ENCODE measurements around the gene CRTC1. TPM values are rescaled to one million over a fixed set of nuclear protein-coding genes. Genes with fewer than 3 reads are reported as not detected.
"Not testable (repeated sequence)": the region's sequence is repeated elsewhere in the genome, so short reads cannot be mapped to it uniquely, and the experiment has no call there.

Gene CRTC1
- polyA plus RNA-seq, 1 donor from 2014 or later = 1.7 TPM

GRCh38 chr19:18670312-18670711 is 13.2 kb upstream of the CRTC1 start:
- no peak overlapping the region for H3K27ac Mint-ChIP-seq
- peaks cover 7% of the 10 kb centered on the region for H3K36me3 Mint-ChIP-seq
- peaks cover 0 to 3% (median 3%) of the 10 kb centered on the region in 3 donors for H3K4me1 Mint-ChIP-seq
- H3K4me3 Mint-ChIP-seq = no peak overlapping the region
- no peaks in the 10 kb centered on the region for H3K9me3 Mint-ChIP-seq
- H3K27me3 Mint-ChIP-seq = no peaks in the 10 kb centered on the region

GRCh38 chr19:18671303-18672043 is 12.0 kb upstream of the CRTC1 start:
- Mint-ChIP-seq H3K4me1 (peaks cover 0 to 3% (median 3%) of the 10 kb centered on the region in 3 donors), H3K4me3 (no peak overlapping the region), H3K27ac (no peak overlapping the region), H3K36me3 (peaks cover 7% of the 10 kb centered on the region), H3K27me3 (no peaks in the 10 kb centered on the region), H3K9me3 (no peaks in the 10 kb centered on the region)

GRCh38 chr19:18672044-18672451 is 11.4 kb upstream of the CRTC1 start:
- H3K9me3 Mint-ChIP-seq = no peaks in the 10 kb centered on the region
- no peak overlapping the region for H3K27ac Mint-ChIP-seq
- no peak overlapping the region for H3K4me3 Mint-ChIP-seq
- H3K27me3 Mint-ChIP-seq = peaks cover 1% of the 10 kb centered on the region
- H3K36me3 Mint-ChIP-seq = peaks cover 7% of the 10 kb centered on the region
- peaks cover 0 to 3% (median 3%) of the 10 kb centered on the region in 3 donors for H3K4me1 Mint-ChIP-seq

DNA sequence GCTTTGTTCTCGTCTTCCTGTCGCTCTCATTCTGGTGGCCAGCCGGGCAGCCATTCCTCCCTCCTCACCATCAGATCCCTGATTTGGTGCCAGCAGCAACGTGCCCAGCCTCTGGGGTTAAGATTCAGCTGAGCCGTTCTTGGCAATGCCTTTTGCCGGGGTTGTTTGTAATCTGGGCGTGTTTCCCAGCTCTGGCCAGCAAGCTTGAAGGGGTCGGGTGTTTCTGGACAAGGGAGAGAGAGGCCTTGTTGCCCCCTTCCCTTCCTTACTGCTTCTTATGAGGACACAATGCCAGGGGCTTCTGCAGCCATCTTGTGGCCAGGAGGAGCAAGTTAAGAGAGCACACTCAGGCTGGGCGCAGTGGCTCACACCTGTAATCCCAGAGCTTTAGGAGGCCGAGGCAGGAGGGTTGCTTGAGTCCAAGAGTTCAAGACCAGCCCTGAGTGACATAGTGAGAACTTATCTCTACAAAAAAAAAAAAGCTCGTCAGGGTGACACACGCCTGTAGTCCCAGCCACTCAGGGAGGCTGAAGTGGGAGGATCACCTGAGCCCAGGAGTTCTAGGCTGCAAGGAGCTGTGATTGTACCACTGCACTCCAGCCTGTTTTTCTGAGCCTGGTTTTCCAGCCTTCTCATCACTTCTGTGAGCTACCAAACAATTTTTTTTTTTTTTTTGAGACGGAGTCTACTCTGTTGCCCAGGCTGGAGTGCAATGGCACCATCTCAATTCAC is 10.7 kb upstream of the CRTC1 start:
- H3K36me3 Mint-ChIP-seq = peaks cover 7% of the 10 kb centered on the region
- H3K9me3 Mint-ChIP-seq = no peaks in the 10 kb centered on the region
- peaks cover 5% of the 10 kb centered on the region for H3K27me3 Mint-ChIP-seq
- no peak overlapping the region for H3K27ac Mint-ChIP-seq
- H3K4me3 Mint-ChIP-seq = no peak overlapping the region
- H3K4me1 Mint-ChIP-seq = peaks cover 0 to 3% (median 1%) of the 10 kb centered on the region in 3 donors

DNA sequence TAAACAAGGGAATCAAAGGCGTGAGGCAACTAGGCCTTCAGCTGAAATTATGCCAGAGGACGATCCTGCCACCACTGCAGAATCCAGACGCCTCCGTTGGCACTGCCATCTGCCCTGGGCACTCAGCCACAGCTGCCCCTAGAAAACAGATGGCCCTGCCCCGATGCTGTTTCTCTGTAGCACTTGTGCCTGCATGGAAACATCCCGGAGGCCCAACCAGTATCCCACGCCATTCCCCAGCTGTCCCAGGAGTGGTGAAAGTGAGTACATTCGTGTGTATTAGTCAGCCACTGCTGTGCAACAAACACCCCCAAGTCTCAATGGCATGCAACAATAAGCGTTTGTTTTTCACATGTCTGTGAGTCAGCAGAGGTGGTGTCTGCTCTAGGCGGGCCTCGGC is 8.9 kb upstream of the CRTC1 start:
- peaks cover 5% of the 10 kb centered on the region for H3K27me3 Mint-ChIP-seq
- no peaks in the 10 kb centered on the region for H3K9me3 Mint-ChIP-seq
- peaks cover 6% of the 10 kb centered on the region for H3K36me3 Mint-ChIP-seq
- no peak overlapping the region for H3K4me3 Mint-ChIP-seq
- peaks cover 0 to 3% (median 1%) of the 10 kb centered on the region in 3 donors for H3K4me1 Mint-ChIP-seq
- H3K27ac Mint-ChIP-seq = no peak overlapping the region

DNA sequence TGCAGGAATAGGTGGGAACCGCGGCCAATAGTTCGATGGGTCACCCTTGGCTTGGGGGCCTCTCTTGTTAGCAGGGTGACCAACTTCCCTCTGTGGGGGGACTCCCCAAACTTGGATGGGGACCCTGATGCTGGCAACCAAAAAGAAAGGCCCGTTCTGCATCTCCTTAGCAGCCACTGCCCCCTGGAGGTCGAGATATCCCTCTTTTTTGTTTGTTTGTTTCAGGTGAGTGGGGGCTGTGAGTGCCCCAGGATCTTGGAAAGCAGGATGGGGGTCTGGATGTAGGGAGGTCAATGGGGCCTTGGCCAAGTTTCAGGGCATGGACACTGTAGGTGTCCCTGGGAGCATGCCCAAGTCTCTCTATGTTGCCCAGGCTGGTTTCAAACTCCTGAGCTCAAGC is 7.7 kb upstream of the CRTC1 start:
- peak overlapping the region in 1 of 4 donors; percentile 17 for H3K4me3 Mint-ChIP-seq
- no peaks in the 10 kb centered on the region for H3K9me3 Mint-ChIP-seq
- peaks cover 5% of the 10 kb centered on the region for H3K27me3 Mint-ChIP-seq
- H3K36me3 Mint-ChIP-seq = no peaks in the 10 kb centered on the region
- no peak overlapping the region for H3K27ac Mint-ChIP-seq
- peaks cover 0 to 2% (median 0%) of the 10 kb centered on the region in 3 donors for H3K4me1 Mint-ChIP-seq

- H3K36me3 Mint-ChIP-seq = no peaks in the 10 kb centered on the region
- H3K27me3 Mint-ChIP-seq = peaks cover 5% of the 10 kb centered on the region
- H3K27ac Mint-ChIP-seq = peak overlapping the region in 1 of 3 donors; percentile 40
- H3K4me3 Mint-ChIP-seq = peak overlapping the region in 1 of 4 donors; percentile 48
- no peaks in the 10 kb centered on the region for H3K9me3 Mint-ChIP-seq
- H3K4me1 Mint-ChIP-seq = peaks cover 0 to 2% (median 0%) of the 10 kb centered on the region in 3 donors
These were observed 6.8 kb upstream of the CRTC1 start for GRCh38 chr19:18676692-18677091.

- Mint-ChIP-seq H3K27ac (peak overlapping the region in 1 of 3 donors; percentile 40), H3K9me3 (no peaks in the 10 kb centered on the region), H3K4me1 (peaks cover 0 to 2% (median 0%) of the 10 kb centered on the region in 3 donors), H3K4me3 (peak overlapping the region in 1 of 4 donors; percentile 48), H3K27me3 (peaks cover 5% of the 10 kb centered on the region), H3K36me3 (no peaks in the 10 kb centered on the region)
These were observed 6.3 kb upstream of the CRTC1 start for GRCh38 chr19:18677156-18677555.

DNA sequence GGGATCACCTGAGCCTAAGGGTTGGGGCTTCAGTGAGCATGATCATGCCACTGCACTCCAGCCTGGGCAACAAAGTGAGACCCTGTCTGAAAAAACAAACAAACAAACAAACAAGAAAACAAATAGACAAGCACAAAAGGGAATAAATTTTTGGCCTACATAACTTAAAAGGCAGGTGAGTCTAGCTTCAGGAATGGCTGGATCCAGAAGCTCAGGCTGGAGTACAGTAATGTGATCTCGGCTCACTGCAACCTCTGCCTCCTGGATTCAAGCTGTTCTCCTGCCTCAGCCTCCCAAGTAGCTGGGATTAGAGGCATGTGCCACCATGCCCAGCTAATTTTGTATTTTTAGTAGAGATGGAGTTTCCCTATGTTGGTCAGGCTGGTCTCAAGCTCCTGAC is 3.3 kb upstream of the CRTC1 start:
- H3K4me3 Mint-ChIP-seq, H3K36me3 Mint-ChIP-seq, H3K27me3 Mint-ChIP-seq, H3K4me1 Mint-ChIP-seq, H3K9me3 Mint-ChIP-seq: not testable (repeated sequence)
- H3K27ac Mint-ChIP-seq = peak overlapping the region in 2 of 3 donors; percentile 31 to 42

DNA sequence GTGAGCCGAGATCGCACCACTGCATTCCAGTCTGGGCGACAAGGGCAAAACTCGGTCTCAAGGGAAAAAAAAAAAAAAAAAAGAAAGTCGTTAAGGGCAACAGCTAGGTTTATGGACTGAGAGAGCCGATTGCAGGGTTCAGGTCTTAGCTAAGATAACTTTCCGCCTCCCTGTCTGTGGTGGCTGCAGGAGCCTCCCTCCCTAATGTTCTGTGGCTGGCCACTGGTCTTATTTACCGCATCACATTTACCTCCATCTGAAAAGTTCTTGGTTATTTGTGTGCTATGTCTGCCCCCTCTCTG is 722 bp upstream of the CRTC1 start:
- peaks cover 0 to 11% (median 11%) of the 10 kb centered on the region in 3 donors for H3K4me1 Mint-ChIP-seq
- H3K4me3 Mint-ChIP-seq = peak overlapping the region; percentile 26 to 93 (median 86)
- H3K27ac Mint-ChIP-seq = peak overlapping the region; percentile 28 to 95 (median 76)
- no peaks in the 10 kb centered on the region for H3K36me3 Mint-ChIP-seq
- H3K27me3 Mint-ChIP-seq = no peaks in the 10 kb centered on the region
- H3K9me3 Mint-ChIP-seq = no peaks in the 10 kb centered on the region

DNA sequence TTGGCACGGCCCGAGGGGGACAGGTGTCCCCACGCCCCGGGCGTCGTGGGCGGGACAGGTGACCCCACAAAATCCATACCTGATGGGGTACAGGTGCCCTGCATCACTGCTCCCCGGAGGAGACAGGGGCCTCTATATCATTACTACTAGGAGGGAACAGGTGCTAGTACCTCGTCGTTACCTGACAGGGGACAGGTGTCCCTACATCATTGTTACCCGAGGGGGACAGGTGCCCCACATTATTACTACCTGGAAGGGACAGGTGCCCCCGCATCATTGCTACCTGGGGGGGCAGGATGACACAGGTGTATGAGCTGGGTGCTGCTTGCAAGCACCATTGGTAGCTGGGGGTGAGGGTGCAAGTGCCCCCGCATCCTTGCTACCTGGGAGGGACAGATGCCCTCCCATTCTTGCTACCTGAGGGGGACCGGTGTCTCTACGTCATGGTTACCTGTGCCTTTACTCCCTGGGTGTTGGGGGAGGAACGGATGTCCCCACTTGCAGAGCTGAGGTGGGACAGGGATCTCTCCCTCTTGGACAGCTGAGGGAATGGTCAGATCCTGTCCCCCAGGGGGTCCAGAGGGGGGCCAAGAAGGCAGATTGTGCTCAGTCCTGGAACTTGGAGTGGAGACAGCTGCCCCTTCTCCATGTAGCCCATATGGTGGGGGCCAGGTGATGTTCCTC is 620 bp downstream of the CRTC1 start:
- peak overlapping the region; percentile 26 to 88 (median 78) for H3K4me3 Mint-ChIP-seq
- no peaks in the 10 kb centered on the region for H3K27me3 Mint-ChIP-seq
- H3K36me3 Mint-ChIP-seq = peaks cover 2% of the 10 kb centered on the region
- peak overlapping the region; percentile 76 to 89 (median 76) for H3K27ac Mint-ChIP-seq
- peaks cover 0 to 16% (median 13%) of the 10 kb centered on the region in 3 donors for H3K4me1 Mint-ChIP-seq
- H3K9me3 Mint-ChIP-seq = no peaks in the 10 kb centered on the region

DNA sequence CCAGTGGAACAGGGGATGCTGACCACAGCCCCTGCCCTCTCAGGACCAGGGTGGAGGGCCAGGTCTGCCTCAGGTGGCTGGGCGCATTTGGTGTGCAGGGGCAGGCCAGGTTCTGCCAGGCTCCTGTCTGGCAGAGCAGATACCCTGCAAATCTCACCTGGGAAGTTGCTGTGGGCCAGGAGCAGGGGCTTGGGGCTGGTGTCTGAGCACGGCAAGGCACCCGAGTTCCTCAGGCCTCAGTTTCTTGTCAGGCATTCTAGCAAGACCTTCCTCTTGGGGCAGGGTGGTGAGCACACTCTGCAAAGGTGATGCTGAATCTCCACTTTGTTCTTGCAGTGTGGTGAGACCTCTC is 1.1 kb downstream of the CRTC1 start:
- H3K36me3 Mint-ChIP-seq = peaks cover 2% of the 10 kb centered on the region
- H3K4me1 Mint-ChIP-seq = peaks cover 0 to 17% (median 13%) of the 10 kb centered on the region in 3 donors
- H3K4me3 Mint-ChIP-seq = peak overlapping the region; percentile 26 to 74 (median 44)
- peak overlapping the region in 1 of 3 donors; percentile 89 for H3K27ac Mint-ChIP-seq
- H3K27me3 Mint-ChIP-seq = no peaks in the 10 kb centered on the region
- H3K9me3 Mint-ChIP-seq = no peaks in the 10 kb centered on the region

- H3K4me3 Mint-ChIP-seq = peak overlapping the region in 3 of 4 donors; percentile 15 to 53 (median 26)
These were observed 2.2 kb downstream of the CRTC1 start for GRCh38 chr19:18685597-18686190.

DNA sequence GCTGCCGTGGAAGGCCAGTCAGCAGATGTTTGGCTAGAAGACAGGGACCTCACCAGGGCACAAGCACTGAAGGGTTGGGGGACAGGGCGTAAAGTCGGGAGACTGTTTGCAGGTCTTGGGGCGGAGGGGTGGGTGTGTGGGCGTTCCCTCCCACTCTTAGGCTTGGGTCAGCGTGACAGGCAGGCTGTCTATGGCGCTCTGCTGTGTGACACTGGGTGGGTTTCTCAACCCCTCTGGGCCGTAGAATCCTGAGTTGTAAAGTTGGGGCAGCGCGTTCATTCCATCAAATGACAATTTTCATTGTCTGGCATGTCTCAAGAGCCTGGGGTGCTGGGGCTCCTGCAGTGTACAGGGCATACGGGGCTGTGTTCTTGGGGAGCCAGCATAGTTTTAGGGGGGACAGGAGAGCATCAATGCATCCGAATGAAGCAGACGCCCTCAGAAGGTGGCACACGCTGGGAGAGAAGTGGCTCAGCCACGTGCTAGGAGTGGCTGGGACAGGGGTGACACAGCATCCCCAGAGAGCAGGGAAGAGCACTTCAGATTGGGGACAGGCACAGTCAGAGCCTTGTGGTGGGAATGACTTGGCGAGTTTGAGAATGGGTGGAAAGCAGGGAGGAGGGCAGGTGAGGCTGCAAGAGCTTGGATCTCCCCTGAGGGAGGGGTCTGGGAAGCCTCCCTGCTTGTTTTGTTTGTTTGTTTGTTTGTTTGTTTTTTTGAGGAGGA is 4.4 kb downstream of the CRTC1 start:
- Mint-ChIP-seq H3K36me3 (peaks cover 2% of the 10 kb centered on the region), H3K9me3 (no peaks in the 10 kb centered on the region), H3K4me1 (peaks cover 0 to 18% (median 12%) of the 10 kb centered on the region in 3 donors), H3K27ac (no peak overlapping the region), H3K4me3 (peak overlapping the region in 1 of 4 donors; percentile 66), H3K27me3 (no peaks in the 10 kb centered on the region)

More at GRCh38 chr19:18685597-18686190, 2.2 kb downstream of the CRTC1 start:
- Mint-ChIP-seq H3K27me3 (no peaks in the 10 kb centered on the region), H3K9me3 (no peaks in the 10 kb centered on the region), H3K4me1 (peaks cover 0 to 19% (median 12%) of the 10 kb centered on the region in 3 donors), H3K27ac (peak overlapping the region in 1 of 3 donors; percentile 89), H3K36me3 (peaks cover 2% of the 10 kb centered on the region)
